NCI-H1694 (cell line): Measurements from ENCODE around the gene TSPAN1.

ENCODE experiments used
- DNase-seq: peaks from one replicate; lab custom pipeline; 2025; lab: John Stamatoyannopoulos, UW

TSPAN1 gene

DNA sequence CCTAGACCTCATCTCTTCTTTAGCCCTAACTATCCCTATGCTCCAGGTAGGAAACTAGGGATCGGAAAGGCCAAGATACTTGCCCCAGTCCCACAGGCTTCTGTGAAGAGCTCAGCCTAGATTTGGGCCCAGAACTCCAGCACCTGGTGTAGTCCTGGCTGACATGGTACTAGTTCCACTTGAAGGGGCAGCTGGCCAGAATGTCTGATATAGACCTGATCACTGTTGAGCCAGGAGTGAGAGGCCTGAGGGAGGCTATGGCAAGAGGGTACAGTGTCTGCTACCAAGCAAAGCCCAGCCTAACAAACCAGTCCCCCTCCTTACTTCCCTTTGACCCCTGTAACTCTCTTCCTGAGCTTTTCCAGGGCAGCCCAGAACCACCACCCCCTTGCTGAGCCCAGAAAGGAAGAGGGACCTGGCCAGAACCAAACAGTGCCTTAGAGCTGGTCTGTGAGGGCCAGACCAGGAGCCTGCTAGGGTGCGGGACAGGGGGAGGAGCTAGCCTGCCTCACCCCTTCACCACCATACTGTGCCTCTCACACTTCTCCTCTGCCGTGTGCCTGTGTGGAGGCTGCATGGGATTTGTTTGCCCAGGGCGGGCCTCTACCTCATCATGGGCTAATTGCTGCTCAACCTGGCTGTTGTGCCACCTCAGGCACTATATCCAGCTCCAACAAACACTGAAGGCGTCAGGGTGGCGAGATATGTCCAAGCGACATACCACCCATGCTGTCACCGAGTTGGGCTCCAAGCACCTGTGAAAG is 12.4 kb downstream of the TSPAN1 start:
- DNase-seq: no peak

DNA sequence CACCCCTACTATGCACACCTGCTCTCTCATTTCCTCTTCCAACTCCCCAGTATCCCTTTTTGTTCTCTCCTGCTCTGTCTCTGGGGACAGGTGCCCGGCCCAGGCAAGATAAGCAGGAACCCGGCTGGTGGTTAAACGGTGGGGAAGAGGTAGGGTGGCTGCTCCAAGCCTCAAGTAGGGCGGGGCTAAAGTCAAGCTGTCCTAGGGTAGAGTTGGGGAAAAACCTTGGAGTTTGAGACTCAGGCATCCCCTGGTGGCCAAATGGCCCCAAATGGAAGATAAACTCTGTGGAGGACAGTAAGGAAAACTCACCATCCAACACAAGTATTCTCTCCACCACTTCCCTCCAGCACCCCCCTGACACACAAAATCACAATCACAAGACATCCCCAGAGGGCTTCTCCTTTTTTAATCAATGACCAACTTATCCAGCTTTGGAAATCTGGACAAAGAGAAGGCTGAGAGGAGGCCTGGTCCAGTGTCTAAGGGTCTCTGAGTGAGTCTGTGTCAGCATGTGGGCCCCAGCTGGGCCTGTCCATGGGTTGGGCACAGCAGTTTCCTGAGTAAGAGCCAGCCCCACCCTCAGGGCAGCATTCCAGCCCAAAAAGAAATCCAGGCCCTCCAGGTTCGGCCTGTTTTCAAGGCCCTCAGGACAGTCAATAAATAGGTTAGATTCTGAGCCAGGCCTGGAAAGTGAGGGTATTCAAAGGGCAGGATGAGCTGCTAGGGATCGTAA is 13.6 kb downstream of the TSPAN1 start:
- DNase-seq: no peak

- DNase-seq: no peak
These were observed 15.7 kb downstream of the TSPAN1 start for GRCh38 chr1:46190539-46190938.

- no peak for DNase-seq
These were observed 16.3 kb downstream of the TSPAN1 start for GRCh38 chr1:46191033-46191701.

DNA sequence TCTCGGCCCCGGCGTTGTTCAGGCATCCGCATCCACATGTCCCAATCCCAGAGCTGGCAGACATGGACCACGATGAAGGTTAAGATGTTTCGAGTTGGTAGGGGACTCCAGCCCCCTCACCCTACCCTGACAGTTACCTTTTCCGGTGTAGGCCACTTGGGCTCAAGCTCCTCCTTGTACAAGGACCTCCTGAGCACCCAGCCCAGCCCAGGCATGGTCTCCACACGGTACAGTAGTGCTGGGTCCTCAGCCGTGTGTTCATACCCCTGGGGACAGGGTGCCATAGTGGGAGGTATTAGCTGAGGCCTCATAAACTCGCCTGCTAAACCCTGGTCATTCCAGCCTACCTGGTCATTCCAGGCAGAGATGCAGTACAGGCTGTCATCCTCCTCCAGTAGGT is 17.3 kb downstream of the TSPAN1 start:
- no peak for DNase-seq

- DNase-seq: no peak
These were observed 18.4 kb downstream of the TSPAN1 start for GRCh38 chr1:46193285-46193684.

GRCh38 chr1:46193984-46194570 is 19.2 kb downstream of the TSPAN1 start:
- DNase-seq: no peak

- DNase-seq: no peak
These were observed 19.8 kb downstream of the TSPAN1 start for GRCh38 chr1:46194641-46195193.

GRCh38 chr1:46196609-46197008 is 21.7 kb downstream of the TSPAN1 start:
- no peak for DNase-seq

DNA sequence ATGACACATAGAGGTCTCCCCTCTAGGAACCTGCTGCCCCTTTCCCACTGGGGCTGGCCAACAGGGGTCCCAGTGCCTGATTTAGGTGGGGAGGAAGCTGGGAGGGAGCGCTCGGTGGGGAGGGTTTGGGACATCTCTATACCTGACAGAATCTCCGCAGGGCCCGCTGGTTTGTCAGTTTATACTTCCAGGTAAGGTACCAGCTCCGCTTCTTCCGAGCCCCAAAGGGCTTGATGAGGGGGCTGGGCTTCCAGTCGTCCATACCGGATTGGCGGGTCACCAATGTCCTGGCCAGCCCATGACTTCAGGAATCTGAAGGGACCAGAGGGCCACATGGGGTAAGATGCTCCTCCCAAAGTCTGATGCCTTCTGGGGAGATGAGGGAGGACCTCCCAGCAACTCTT is 22.7 kb downstream of the TSPAN1 start:
- DNase-seq: no peak

DNA sequence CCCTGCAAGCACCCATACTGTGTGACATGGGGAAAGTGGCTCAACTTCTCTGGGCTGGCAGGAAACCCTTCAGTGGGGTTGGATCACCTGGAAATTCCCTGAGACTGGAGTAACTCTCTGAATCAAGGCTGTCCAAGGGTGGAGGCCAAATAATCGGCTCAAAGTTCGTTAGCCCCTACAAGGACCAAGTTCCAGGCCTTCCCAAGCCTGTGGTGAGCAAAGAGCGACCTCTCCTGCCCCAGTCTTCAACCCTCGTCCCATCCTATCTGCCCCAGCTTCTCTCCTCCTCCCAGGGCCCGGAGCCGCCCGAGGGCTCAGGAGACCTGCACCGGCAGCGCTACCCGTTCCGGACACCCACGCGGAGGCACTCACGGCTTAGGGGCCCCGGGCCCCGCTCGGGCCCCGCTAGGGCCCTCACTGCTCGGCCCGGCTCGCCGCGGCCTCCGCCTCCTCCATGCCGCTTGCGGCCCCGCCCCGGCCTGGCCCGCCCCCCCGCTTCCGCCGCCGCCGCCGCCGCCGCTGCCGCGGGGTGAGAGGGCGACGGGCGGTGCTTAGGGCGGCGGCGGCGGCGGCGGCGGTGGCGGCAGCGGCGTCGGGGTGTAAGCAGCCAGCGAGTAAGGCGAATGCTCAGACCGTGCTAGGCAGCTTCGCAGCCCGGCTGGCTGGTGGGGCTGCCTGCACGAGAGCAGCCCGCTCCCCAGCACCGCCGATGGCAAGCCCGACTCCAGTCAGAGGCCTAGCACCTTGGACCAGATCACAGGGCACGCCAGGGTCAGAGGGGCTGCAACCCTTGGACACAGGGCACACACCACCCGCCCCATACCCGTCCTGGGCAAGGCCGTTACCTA is 23.3 kb downstream of the TSPAN1 start, which contains the start of gene POMGNT1:
POMGNT1 (minus strand) TSS at position 471 of the 848 bp plus-strand sequence. CDS start 613 bp downstream, outside the sequence.
- no peak for DNase-seq

GRCh38 chr1:46199233-46199749 is 24.4 kb downstream of the TSPAN1 start:
- no peak for DNase-seq

DNA sequence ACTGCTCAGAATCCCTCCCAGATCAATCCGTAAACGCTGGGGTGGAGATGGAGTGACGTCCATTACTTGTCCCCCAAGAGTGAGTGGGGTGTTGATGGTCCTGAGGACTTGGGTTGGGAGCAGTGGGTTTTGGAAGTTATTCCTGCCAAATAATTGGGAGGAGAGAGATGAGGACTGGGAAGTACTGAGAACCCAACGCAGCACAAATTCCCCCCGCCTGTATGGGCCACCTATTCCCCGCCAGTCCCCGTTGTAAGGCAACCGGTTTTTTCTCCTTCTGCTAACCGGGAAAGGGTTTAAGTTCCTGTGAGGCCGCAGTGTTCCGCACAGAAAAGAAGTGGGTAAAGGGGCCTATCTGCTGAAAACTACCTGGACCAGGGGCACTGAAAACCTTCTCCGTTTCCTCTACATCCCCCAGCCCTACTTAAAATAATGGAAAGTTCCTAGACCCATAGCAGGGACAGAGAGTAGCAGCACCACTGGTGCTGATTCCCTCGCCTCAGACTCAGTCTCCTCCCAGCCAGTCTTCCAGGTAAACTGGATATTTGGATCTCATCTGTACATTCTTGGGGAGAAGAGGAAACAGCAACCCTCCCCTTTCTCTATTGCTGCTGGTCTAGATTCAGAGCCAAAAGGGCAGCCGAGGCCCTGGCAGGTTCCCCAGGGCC is 29.0 kb downstream of the TSPAN1 start:
- no peak for DNase-seq

GRCh38 chr1:46204406-46204742 is 29.5 kb downstream of the TSPAN1 start:
- no peak for DNase-seq

DNA sequence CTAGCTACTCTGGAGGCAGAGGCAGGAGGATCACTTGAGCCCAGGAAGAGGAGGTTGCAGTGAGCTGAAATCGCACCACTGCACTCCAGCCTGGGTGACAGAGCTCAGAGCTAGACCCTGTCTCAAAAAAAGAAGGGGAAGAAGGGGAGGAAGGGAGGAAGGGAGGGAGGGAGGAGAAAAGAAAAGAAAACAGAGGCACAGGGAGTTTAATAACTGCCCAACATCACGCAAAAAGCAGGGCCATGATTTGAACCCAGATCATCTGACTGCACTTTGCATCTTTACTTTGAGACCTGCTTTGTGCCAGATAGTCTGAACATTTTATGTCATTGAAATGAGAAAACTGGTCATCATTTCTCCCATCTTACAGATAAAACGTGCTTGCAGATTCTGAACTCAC is 30.3 kb downstream of the TSPAN1 start:
- DNase-seq: no peak

DNA sequence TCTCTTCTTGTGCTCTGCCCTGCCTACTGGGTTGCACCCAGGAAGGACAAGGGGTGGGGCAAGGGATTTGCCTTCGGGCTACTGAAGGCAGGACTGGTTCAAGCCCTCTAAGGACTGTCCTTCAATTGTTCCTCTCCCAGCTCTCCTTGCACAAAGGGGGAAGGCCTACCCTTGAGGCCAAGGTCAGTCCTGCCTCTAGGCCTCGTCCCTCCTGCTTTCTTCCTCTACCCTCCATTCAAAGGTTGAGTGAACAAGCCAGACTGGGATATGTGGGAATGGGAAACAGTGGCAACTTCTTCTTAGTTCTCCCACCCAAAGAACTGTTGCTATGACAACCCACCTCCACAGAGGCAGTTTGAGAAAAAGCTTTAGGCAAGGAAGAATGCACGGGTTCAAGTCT is 30.9 kb downstream of the TSPAN1 start:
- no peak for DNase-seq

GRCh38 chr1:46206399-46206798 is 31.5 kb downstream of the TSPAN1 start:
- DNase-seq: no peak

DNA sequence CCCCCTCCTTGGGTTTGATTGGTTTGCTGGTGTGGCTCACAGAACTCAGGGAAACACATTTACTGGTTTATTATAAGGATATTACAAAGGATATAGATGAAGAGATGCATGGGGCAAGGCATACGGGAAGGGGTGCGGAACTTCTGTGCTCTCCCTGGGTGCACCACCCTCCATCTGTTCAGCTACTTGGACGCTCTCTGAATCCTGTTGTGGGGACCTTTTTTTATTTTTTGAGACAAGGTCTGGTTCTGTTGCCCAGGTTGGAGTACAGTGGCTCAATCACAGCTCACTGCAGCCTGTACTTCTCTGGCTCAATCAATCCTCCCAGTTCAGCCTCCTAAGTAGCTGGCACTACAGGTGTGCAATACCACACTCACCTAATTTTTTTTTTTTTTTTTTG is 35.7 kb downstream of the TSPAN1 start:
- DNase-seq: no peak

DNA sequence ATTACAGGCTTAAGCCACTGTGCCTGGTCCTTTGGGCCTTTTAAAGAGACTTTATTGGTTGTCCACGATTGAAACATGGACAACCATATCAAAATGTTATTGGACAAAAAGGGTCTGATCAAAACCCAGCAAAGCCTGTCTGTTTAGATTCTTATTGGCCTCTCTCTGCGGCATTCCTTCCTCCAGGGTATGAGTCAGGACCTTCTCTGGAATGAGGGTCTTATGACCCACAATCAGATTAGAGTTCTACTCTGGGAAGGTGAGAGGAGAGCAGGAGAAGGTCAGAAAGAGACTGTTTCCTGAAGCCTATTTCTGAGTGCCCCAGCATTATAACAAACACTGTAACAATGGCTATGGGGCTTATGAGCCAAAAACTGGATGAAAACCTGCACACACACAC is 36.2 kb downstream of the TSPAN1 start:
- no peak for DNase-seq

- DNase-seq: no peak
These were observed 40.6 kb downstream of the TSPAN1 start for GRCh38 chr1:46215504-46215903.

DNA sequence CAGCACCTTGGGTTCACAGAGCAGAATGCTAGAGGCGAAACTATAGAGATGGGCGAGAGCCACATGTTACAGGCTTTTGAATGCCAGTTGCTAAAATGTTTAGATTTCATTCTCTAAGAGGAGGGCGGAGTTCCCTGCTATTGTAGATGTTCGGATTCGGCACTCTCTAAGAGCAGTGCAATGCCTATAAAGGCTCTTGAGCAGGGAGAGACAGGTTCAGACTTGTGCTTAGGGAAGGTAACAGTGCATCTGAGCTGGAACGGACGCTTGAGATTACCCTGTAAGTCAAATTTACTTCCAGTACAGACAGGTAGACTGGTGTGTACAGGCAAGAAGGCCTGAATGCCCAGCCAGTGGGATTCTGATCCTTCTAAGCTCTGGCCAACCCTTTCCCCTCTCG is 43.6 kb downstream of the TSPAN1 start:
- no peak for DNase-seq
